Neutrophil (primary cell): ENCODE results near the gene RABGAP1L.
"Not testable (repeated sequence)": the region's sequence is repeated elsewhere in the genome, so short reads cannot be mapped to it uniquely, and the experiment has no call there.

Experiments used
- H3K27ac ChIP-seq: fragments of 200-600 bp; sonication (generic); 2 replicates; pipeline ENCODE4 v1.5.1; 2016; ENCODE audit warnings: mild to moderate bottlenecking, moderate library complexity
- H3K27me3 ChIP-seq: fragments of 200-600 bp; sonication (generic); 2 replicates; pipeline ENCODE4 v1.6.0; 2016; ENCODE audit warnings: mild to moderate bottlenecking
- H3K36me3 ChIP-seq: fragments of 200-600 bp; sonication (generic); 2 replicates; pipeline ENCODE4 v1.5.1; 2017
- H3K4me1 ChIP-seq, 2 experiments: fragments of 200-600 bp in 1 of 2; sonication (generic) in 1 of 2; 1 replicate in 1 of 2; 2 replicates in 1 of 2; pipeline versions ENCODE4 v1.5.1 to v1.6.1; 2013 to 2016; ENCODE audit warnings: low read depth in 1 of 2, low read length in 1 of 2, mild to moderate bottlenecking in 1 of 2, moderate library complexity in 1 of 2; ENCODE audit not compliant: control insufficient read depth in 1 of 2, insufficient read depth in 1 of 2
- H3K4me3 ChIP-seq, 2 experiments: fragments of 200-600 bp in 1 of 2; sonication (generic) in 1 of 2; 1 replicate in 1 of 2; 2 replicates in 1 of 2; pipeline ENCODE4 v1.5.1; 2013 to 2016; ENCODE audit warnings: low read depth in 1 of 2, low read length in 1 of 2, mild to moderate bottlenecking in 1 of 2, moderate library complexity in 1 of 2
- H3K9me3 ChIP-seq: fragments of 200-600 bp; sonication (generic); 2 replicates; pipeline ENCODE4 v1.5.1; 2016
- CTCF ChIP-seq: fragments of 200-600 bp; sonication (generic); IDR thresholded peaks from 2 replicates; pipeline ENCODE4 v1.5.1; 2016; ENCODE audit warnings: antibody characterized with exemption

RABGAP1L gene

DNA sequence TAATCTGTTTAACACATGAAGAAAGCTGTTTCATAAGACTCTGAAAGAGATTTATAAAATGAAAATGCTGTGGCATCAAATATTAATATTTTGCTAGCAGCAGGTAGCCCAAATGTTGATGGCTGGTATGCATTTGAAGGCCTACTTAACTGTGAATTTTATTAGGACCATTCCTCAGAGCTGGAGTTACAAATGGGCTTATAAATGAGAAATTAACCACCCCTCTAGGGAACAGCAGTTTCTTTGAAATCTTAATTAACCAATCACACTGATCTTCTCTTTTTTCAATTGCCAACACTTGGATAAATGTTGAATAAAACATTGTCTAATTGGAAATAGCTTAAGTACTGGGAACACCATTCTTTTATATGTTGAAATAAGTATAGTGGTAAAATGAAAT, 418.4 kb downstream of the RABGAP1L start:
- Histone ChIP-seq H3K4me1 (no peaks in the 10 kb centered on the region), H3K9me3 (peaks cover 26% of the 10 kb centered on the region), H3K36me3 (no peaks in the 10 kb centered on the region), H3K27ac (no peak overlapping the region), H3K27me3 (no peaks in the 10 kb centered on the region), H3K4me3 (no peak overlapping the region)
- no peak for TF ChIP-seq CTCF

- no peaks in the 10 kb centered on the region for H3K36me3 ChIP-seq
- no peak overlapping the region for H3K4me3 ChIP-seq
- H3K4me1 ChIP-seq = no peaks in the 10 kb centered on the region
- H3K27ac ChIP-seq = no peak overlapping the region
- no peak for TF ChIP-seq CTCF
- H3K9me3 ChIP-seq = peaks cover 17% of the 10 kb centered on the region
- no peaks in the 10 kb centered on the region for H3K27me3 ChIP-seq
Measured at GRCh38 chr1:174580801-174581200, 421.5 kb downstream of the RABGAP1L start.

DNA sequence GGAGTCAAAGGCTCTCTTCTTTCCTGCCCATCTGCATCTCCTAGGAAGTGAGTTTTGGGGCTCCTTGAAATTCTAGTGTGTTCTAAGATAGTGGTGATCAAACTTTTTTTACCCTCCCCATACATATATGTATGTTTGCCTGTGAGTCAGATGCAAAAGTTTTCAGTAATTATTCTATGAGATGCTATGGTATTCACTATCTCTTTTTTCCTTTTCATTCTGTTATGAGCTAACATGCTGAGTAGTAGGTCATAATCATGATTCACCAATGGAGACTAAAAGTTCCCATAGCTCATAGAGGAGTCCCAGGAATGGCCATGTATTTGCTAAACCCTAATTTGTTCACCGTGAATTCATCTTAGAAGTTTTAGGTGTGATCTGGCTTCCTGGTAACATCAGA, 424.0 kb downstream of the RABGAP1L start:
- Histone ChIP-seq H3K27ac (no peak overlapping the region), H3K9me3 (no peaks in the 10 kb centered on the region), H3K4me3 (no peak overlapping the region), H3K4me1 (no peaks in the 10 kb centered on the region), H3K27me3 (no peaks in the 10 kb centered on the region), H3K36me3 (no peaks in the 10 kb centered on the region)
- no peak for TF ChIP-seq CTCF

GRCh38 chr1:174584071-174584470, 424.8 kb downstream of the RABGAP1L start:
- Histone ChIP-seq H3K4me1 (no peaks in the 10 kb centered on the region), H3K36me3 (no peaks in the 10 kb centered on the region), H3K27me3 (no peaks in the 10 kb centered on the region), H3K27ac (no peak overlapping the region), H3K4me3 (no peak overlapping the region), H3K9me3 (no peaks in the 10 kb centered on the region)
- TF ChIP-seq CTCF = no peak

- H3K27me3 ChIP-seq, H3K36me3 ChIP-seq, H3K4me3 ChIP-seq, H3K4me1 ChIP-seq, H3K27ac ChIP-seq, H3K9me3 ChIP-seq: not testable (repeated sequence)
Measured at GRCh38 chr1:174588618-174589017, 429.3 kb downstream of the RABGAP1L start.

GRCh38 chr1:174605198-174605597, 445.9 kb downstream of the RABGAP1L start:
- TF ChIP-seq CTCF = no peak
- Histone ChIP-seq H3K4me3 (no peak overlapping the region), H3K4me1 (no peaks in the 10 kb centered on the region), H3K27me3 (no peaks in the 10 kb centered on the region), H3K36me3 (no peaks in the 10 kb centered on the region), H3K9me3 (no peaks in the 10 kb centered on the region), H3K27ac (no peak overlapping the region)
